ENCODE data around the gene ZNF497. TPM values are rescaled to one million over a fixed set of nuclear protein-coding genes. Genes with fewer than 3 reads are reported as not detected.

Gene ZNF497
- total and polyA plus RNA-seq, 4 donors: 3.7 to 9.1 (median 5.9) TPM

DNA sequence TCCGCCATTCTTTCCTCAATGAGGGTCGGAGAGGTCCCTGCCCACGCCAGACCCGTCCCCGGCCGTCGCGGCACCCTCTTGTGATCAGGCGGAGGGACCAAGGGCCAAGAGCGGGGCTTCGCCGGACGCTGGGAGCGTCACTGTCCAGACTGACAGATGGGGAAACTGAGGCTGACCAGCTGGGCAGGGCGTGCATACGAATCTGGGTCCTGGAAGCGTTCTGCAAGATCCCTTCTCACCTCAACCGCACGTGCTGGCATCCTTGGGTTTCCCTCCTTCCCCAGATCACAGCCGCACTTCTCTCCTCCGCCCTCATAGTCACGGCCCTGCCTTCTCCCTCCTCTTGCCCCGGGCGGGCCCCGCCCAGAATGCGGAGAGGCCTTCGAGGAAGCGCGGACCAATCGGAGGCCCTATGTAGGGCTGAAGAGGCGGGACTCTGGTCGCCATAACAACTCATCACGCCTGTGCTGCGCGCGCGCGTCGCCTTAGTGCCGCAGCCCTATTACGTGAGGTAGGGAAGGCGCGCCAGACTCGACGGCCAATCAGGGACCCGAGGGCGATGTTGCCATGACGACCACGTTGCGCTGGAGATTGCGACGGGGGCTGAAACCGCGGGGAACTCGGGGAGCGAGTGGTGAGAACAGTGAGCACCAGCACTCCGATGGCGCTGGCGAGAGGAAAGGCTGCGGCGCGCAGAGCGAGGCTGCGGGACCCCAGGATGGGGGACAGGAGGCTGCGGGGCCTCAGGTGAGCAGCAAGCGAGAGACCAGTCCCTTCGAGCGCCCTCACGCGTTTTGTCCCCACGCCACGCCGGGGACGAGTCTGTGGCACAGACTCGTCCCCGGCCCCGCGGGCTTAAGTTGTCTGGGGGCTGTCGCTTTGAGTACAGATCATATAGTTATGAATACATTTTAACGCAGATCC, 38.6 kb upstream of the ZNF497 start:
- no peaks in the 10 kb centered on the region for H3K27me3 ChIP-seq (ENCODE audit: control insufficient read depth, insufficient read depth, low read length)
- peak overlapping the region; percentile 74 for H3K4me3 ChIP-seq (ENCODE audit: low read depth, low read length)
- H3K36me3 ChIP-seq (ENCODE audit: control insufficient read depth, insufficient read depth, low read length): peaks cover 2% of the 10 kb centered on the region
- under 1% methylated on average over 69 of the region's 80 CpGs for WGBS (ENCODE audit: insufficient coverage)
- H3K27ac ChIP-seq (ENCODE audit: low read depth, low read length): peak overlapping the region; percentile 95
- DNase-seq (ENCODE audit: low read depth in 4 of 6, low spot score in 6 of 6): peak; percentile 97 to 100 (median 100)
- H3K4me1 ChIP-seq (ENCODE audit: control insufficient read depth, insufficient read depth, low read length): peaks cover 30% of the 10 kb centered on the region
- no peaks in the 10 kb centered on the region for H3K9me3 ChIP-seq (ENCODE audit: control insufficient read depth, insufficient read depth, low read length)

- Histone ChIP-seq H3K9me3 (ENCODE audit: control insufficient read depth, insufficient read depth, low read length) (no peaks in the 10 kb centered on the region), H3K27me3 (ENCODE audit: control insufficient read depth, insufficient read depth, low read length) (peaks cover 7% of the 10 kb centered on the region), H3K4me3 (ENCODE audit: low read depth, low read length) (peak overlapping the region; percentile 74), H3K27ac (ENCODE audit: low read depth, low read length) (peak overlapping the region; percentile 82), H3K4me1 (ENCODE audit: control insufficient read depth, insufficient read depth, low read length) (peaks cover 35% of the 10 kb centered on the region), H3K36me3 (ENCODE audit: control insufficient read depth, insufficient read depth, low read length) (peaks cover 9% of the 10 kb centered on the region)
- 36% methylated on average over 18 of the region's 18 CpGs for WGBS (ENCODE audit: insufficient coverage)
- peak in 2 of 6 donors; percentile 51 to 78 for DNase-seq (ENCODE audit: low read depth in 4 of 6, low spot score in 6 of 6)
Observed at GRCh38 chr19:58400316-58400915, 37.9 kb upstream of the ZNF497 start.

DNA sequence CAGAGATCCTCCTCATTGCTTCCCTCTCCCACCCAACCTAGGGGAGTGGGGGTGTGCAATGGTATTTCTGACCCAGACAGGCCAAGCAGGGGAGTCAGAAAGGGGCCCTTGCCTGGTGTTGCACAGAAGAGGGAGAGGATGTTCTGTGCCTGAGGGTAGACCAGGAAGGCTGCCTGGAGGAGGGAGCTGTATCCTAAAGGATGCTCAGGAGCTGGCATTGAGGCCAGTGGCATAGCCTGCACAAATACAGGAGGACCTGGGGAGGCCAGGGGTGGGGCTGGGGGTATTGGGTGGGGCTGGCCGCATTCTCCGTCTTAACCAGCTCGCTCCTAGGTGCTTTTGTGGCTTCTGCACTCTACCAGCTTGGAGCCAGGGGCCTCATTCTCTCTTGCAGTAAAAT, 37.4 kb upstream of the ZNF497 start:
- H3K4me3 ChIP-seq (ENCODE audit: low read depth, low read length): peak overlapping the region; percentile 74
- H3K27me3 ChIP-seq (ENCODE audit: control insufficient read depth, insufficient read depth, low read length): peaks cover 10% of the 10 kb centered on the region
- H3K36me3 ChIP-seq (ENCODE audit: control insufficient read depth, insufficient read depth, low read length): peaks cover 14% of the 10 kb centered on the region
- H3K27ac ChIP-seq (ENCODE audit: low read depth, low read length): peak overlapping the region; percentile 82
- no peak for DNase-seq (ENCODE audit: low read depth in 4 of 6, low spot score in 6 of 6)
- peaks cover 35% of the 10 kb centered on the region for H3K4me1 ChIP-seq (ENCODE audit: control insufficient read depth, insufficient read depth, low read length)
- no peaks in the 10 kb centered on the region for H3K9me3 ChIP-seq (ENCODE audit: control insufficient read depth, insufficient read depth, low read length)
- WGBS (ENCODE audit: insufficient coverage): 88% methylated on average over 3 of the region's 3 CpGs

DNA sequence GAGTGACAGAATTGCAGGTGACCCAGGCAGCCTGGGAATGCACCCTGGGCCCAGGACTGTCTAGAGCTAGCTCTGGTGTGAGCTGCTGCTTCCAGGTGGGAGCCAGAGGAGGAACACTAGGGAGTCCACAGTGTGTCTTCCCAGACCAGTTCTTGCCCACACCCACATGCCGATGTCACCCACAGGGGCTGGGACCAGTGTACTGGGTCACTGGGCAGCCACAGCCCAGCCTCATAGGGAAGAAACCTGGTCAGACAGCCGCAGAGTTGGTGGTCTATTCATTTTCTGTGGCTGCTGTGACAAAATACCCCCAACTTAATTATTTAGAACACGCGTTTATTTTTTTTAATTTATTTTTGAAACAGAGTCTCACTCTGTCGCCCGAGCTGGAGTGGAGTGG, 36.0 kb upstream of the ZNF497 start:
- Histone ChIP-seq H3K4me1 (ENCODE audit: control insufficient read depth, insufficient read depth, low read length) (peaks cover 35% of the 10 kb centered on the region), H3K4me3 (ENCODE audit: low read depth, low read length) (no peak overlapping the region), H3K27me3 (ENCODE audit: control insufficient read depth, insufficient read depth, low read length) (peaks cover 10% of the 10 kb centered on the region), H3K27ac (ENCODE audit: low read depth, low read length) (no peak overlapping the region), H3K36me3 (ENCODE audit: control insufficient read depth, insufficient read depth, low read length) (peaks cover 28% of the 10 kb centered on the region), H3K9me3 (ENCODE audit: control insufficient read depth, insufficient read depth, low read length) (no peaks in the 10 kb centered on the region)
- DNase-seq (ENCODE audit: low read depth in 4 of 6, low spot score in 6 of 6): no peak
- 93% methylated on average over 3 of the region's 6 CpGs for WGBS (ENCODE audit: insufficient coverage)

GRCh38 chr19:58398087-58398486, 35.5 kb upstream of the ZNF497 start:
- Histone ChIP-seq H3K4me3 (ENCODE audit: low read depth, low read length) (no peak overlapping the region), H3K4me1 (ENCODE audit: control insufficient read depth, insufficient read depth, low read length) (peaks cover 35% of the 10 kb centered on the region), H3K36me3 (ENCODE audit: control insufficient read depth, insufficient read depth, low read length) (peaks cover 32% of the 10 kb centered on the region), H3K27me3 (ENCODE audit: control insufficient read depth, insufficient read depth, low read length) (peaks cover 10% of the 10 kb centered on the region), H3K27ac (ENCODE audit: low read depth, low read length) (no peak overlapping the region), H3K9me3 (ENCODE audit: control insufficient read depth, insufficient read depth, low read length) (no peaks in the 10 kb centered on the region)
- WGBS (ENCODE audit: insufficient coverage): 96% methylated on average over 3 of the region's 4 CpGs
- DNase-seq (ENCODE audit: low read depth in 4 of 6, low spot score in 6 of 6): no peak

GRCh38 chr19:58397533-58398037, 35.0 kb upstream of the ZNF497 start:
- peaks cover 10% of the 10 kb centered on the region for H3K27me3 ChIP-seq (ENCODE audit: control insufficient read depth, insufficient read depth, low read length)
- H3K27ac ChIP-seq (ENCODE audit: low read depth, low read length): no peak overlapping the region
- DNase-seq (ENCODE audit: low read depth in 4 of 6, low spot score in 6 of 6): no peak
- 50% methylated on average over 6 of the region's 7 CpGs for WGBS (ENCODE audit: insufficient coverage)
- peaks cover 35% of the 10 kb centered on the region for H3K4me1 ChIP-seq (ENCODE audit: control insufficient read depth, insufficient read depth, low read length)
- H3K9me3 ChIP-seq (ENCODE audit: control insufficient read depth, insufficient read depth, low read length): no peaks in the 10 kb centered on the region
- no peak overlapping the region for H3K4me3 ChIP-seq (ENCODE audit: low read depth, low read length)
- peaks cover 37% of the 10 kb centered on the region for H3K36me3 ChIP-seq (ENCODE audit: control insufficient read depth, insufficient read depth, low read length)

DNA sequence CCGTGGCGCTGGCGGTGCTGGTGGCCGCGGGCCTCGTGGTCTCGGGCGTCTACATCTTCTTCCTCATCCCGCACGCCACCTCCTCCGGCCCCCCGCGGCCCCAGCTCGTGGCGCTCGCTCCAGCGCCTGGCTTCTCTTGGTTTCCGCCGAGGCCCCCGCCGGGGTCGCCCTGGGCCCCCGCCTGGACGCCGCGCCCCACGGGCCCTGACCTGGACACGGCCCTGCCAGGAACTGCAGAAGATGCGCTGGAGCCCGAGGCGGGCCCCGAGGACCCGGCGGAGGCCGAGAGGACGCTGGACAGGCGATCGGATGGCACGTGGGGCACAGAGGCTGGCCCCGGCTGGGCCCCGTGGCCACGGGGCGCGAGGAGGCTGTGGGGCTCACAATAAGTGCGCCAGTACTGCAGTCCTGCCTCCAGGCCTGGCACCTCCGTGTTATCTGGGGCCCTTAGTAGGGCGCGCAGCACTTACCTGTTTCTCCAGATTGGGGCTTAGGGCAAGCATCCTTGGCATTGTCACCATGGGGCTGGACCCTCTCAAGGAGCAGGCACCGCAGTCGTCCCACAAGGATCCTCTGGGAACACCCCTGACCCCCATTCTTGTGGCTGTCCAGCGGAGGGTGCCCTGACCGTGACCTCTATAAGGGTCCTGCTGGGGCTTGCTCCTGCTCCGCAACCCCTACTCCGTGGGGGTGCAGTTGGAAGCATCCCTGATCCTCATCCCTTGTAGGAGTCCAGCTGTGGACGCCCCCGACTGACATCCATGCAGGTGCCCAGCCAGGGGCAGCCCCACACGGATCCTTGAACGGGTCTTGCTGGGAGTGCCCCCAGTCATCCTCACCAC, 34.4 kb upstream of the ZNF497 start:
- no peak overlapping the region for H3K27ac ChIP-seq (ENCODE audit: low read depth, low read length)
- DNase-seq (ENCODE audit: low read depth in 4 of 6, low spot score in 6 of 6): no peak
- H3K9me3 ChIP-seq (ENCODE audit: control insufficient read depth, insufficient read depth, low read length): no peaks in the 10 kb centered on the region
- 30% methylated on average over 58 of the region's 58 CpGs for WGBS (ENCODE audit: insufficient coverage)
- H3K36me3 ChIP-seq (ENCODE audit: control insufficient read depth, insufficient read depth, low read length): peaks cover 44% of the 10 kb centered on the region
- H3K4me1 ChIP-seq (ENCODE audit: control insufficient read depth, insufficient read depth, low read length): peaks cover 29% of the 10 kb centered on the region
- H3K27me3 ChIP-seq (ENCODE audit: control insufficient read depth, insufficient read depth, low read length): peaks cover 10% of the 10 kb centered on the region
- no peak overlapping the region for H3K4me3 ChIP-seq (ENCODE audit: low read depth, low read length)

DNA sequence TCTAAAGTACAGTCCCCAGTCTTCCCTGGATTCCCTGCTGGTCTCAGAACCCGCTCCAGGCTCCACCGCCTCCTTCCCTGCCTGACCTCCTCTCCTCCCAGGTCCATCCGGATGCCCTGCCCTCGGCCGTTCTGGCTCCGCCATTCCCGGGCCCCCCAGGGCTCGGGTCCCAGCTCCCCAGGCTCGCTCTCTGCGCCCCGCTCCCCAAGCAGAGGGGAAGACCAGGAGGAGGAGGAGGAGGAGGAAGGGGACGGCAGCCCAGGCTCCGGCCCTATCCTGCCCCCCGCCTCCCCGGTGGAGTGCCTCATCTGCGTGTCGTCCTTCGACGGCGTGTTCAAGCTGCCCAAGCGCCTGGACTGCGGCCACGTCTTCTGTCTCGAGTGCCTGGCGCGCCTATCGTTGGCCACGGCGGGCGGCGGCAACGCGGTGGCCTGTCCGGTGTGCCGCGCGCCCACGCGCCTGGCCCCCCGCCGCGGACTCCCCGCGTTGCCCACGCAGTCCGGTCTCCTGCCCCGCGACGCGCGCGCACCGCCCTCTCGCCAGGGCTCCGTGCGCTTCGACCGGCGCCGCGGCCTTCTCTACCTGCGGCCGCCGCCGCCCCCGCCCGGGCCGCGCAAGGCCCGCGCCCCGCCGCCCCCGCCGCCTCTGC, 33.6 kb upstream of the ZNF497 start:
- Histone ChIP-seq H3K9me3 (ENCODE audit: control insufficient read depth, insufficient read depth, low read length) (no peaks in the 10 kb centered on the region), H3K36me3 (ENCODE audit: control insufficient read depth, insufficient read depth, low read length) (peaks cover 52% of the 10 kb centered on the region), H3K27me3 (ENCODE audit: control insufficient read depth, insufficient read depth, low read length) (peaks cover 10% of the 10 kb centered on the region), H3K4me3 (ENCODE audit: low read depth, low read length) (peak overlapping the region; percentile 9), H3K4me1 (ENCODE audit: control insufficient read depth, insufficient read depth, low read length) (peaks cover 26% of the 10 kb centered on the region), H3K27ac (ENCODE audit: low read depth, low read length) (no peak overlapping the region)
- no peak for DNase-seq (ENCODE audit: low read depth in 4 of 6, low spot score in 6 of 6)
- WGBS (ENCODE audit: insufficient coverage): 4% methylated on average over 69 of the region's 75 CpGs
